Measurements from ENCODE around the gene HAUS7. TPM values are rescaled to one million over a fixed set of nuclear protein-coding genes. Genes with fewer than 3 reads are reported as not detected.
A peak's percentile ranks its signal among the peaks of the same experiment; 100 is the strongest.

HAUS7 gene
- polyA plus RNA-seq, 10 donors, result 18.7 to 27.6 (median 22.6) TPM

- DNase-seq, result no peak
Measured at GRCh38 chrX:153500676-153501280, 30.4 kb upstream of the HAUS7 start.

DNA sequence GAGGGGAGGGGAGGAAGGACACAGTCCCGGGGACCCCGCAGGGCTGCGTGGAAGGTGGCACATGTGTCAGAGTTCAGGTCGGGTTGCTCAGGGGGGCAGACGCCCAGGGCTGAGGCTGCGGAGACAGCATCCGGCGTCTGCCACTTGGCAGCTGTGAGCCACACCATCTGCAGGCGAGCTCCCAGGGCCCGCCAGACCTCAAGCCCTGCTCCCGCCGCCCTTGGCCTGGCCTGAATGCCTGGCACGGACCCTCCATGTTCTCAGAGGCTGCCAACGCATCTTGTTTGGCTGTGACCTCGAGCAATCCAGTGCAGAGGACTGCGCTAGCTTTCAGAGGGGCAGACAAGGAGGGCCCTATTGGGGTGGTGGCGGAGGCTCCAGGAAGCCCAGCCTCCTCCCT is 29.5 kb upstream of the HAUS7 start:
- DNase-seq, result peak in 1 of 3 donors; percentile 52

- DNase-seq, result no peak
Measured at GRCh38 chrX:153499341-153499740, 29.0 kb upstream of the HAUS7 start.

GRCh38 chrX:153498453-153498852 is 28.1 kb upstream of the HAUS7 start:
- no peak for DNase-seq

- no peak for DNase-seq
Measured at GRCh38 chrX:153496590-153496959, 26.2 kb upstream of the HAUS7 start.

GRCh38 chrX:153495903-153496589 is 25.7 kb upstream of the HAUS7 start:
- DNase-seq, result no peak

DNA sequence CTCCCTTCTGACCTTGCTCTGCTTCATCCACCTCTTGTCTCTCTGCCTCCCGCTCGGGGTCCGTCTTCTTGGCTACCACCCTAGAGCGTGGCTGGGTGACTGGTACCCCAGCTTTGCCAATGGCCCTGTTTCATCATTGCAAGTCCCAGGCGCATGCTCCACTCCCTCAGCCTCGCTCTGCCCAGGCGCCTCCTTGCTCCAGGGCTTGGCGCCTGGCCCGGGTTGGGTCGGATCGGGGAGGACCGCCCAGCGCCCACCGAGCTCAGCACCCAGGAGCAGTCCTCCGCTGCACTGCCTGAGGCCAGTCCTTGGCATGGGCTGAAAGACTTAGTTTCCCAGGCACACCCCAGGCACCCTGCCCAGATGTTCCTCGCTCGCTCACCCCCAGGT is 25.0 kb upstream of the HAUS7 start:
- peak in 1 of 3 donors; percentile 69 for DNase-seq

DNA sequence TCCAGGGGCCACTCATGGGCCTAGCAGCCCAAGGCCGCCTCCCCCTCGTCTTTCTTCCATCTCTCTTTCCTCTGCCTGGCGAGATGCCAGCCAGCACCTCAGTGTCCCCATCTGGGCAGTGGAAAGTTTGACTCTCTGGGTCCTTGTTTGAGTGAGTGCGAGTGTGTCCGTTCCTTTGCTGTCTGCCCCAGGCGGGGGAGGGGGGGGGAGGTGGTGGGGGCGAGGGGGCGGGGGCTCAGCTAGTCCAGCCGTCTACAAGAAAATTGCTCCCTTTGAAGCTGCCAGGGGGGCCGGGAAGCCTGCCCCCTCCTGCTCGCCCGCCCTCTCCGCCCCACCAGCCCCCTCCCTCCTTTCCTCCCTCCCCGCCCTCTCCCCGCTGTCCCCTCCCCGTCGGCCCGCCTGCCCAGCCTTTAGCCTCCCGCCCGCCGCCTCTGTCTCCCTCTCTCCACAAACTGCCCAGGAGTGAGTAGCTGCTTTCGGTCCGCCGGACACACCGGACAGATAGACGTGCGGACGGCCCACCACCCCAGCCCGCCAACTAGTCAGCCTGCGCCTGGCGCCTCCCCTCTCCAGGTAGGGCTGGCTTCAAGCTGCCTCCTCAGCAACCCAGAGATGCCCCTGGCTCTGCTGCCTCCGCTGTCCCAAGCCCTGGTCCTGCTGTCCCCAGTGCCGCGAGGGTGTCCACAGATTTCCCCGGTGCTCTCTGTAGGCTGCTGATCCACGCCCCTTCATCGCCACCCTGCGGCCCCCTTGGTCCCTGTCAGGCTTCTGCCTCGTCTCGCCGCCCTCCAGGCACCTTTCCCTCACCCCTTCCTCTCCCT is 24.4 kb upstream of the HAUS7 start, which contains the start of gene BGN:
Gene BGN (plus strand): TSS at position 440 of the 821 bp plus-strand sequence. CDS start 9,652 bp downstream, outside the sequence.
- peak in 1 of 3 donors; percentile 70 for DNase-seq

DNA sequence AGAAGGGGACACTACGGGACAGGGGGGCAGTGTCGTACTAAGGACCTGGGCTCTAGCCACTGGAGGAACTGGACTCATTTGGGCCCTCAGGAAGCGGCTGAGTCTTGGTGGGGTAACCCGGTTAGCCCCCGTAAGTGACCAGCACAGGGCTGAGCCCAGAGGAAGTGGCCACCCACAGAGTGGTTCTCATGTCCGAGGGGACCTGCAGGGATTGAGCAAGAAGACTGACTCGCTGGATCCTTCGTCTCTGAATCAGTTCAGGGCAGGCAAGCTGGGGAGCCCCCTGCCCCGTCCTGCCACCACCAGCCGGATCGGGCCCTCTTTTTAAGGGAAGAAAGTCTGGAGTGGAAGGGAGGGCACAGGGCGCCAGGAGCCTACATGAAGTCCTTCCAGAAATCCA is 23.7 kb upstream of the HAUS7 start:
- DNase-seq, result no peak

DNA sequence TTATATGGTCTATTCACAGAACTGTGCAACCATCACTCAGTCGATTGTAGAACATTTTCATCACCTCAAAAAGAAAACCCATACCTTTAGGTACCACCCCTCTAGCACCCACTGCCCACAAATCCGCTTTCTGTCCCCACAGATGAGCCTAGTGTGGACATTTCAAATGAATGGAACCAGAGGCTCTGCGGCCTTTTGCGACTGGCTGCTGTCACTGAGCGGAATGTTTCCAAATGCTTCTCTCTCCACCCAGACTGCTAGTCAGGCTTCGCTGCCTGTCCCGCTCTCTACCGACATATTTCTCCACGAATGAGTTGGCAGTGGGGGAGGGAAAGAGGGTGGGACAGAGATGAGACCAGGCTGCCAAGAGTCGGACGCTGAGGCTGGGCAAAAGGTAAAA is 22.7 kb upstream of the HAUS7 start:
- DNase-seq, result no peak

DNA sequence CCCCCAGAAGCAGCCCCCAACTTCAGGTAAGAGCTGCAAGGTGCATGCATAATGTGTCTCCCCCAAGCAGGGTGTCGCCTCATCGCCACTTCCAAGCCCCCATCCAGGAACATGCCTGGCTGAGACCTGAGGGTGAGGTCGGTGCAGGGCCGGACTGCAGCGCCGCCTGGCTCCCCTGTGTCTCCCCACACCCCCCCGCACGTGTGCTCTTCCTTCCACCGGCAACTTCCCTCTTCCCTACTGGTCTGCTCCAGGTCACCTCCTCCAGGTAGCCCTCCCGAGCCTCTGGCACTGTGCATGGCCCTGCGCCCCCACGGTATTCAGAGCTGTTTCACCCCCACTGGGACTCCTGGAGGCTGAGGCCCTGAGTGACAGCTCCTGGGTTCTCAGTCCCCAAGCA is 22.2 kb upstream of the HAUS7 start:
- DNase-seq, result no peak

DNA sequence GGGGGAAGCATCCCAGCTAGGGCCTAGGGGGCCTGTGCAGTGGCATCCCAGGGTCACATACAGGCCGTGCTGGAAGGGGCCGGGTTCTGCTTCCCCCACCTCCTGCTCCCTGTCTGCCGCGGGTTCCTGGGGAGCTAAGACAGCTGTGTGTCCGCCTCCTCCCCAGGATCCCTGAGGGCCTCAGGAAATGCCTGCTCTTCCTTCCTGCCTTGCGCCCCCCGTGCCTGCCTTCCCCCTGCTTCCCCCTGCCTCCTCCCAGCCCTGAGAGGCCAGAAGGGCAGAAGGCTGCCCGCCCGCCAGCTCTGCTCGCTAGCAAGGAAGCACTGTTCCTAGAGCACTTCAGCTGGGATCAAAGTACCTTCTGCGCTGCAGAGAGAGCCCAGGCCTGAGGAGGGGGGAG is 21.5 kb upstream of the HAUS7 start:
- DNase-seq, result peak in 1 of 3 donors; percentile 39

GRCh38 chrX:153491351-153491914 is 21.1 kb upstream of the HAUS7 start:
- DNase-seq, result peak in 1 of 3 donors; percentile 51

GRCh38 chrX:153490217-153490930 is 20.0 kb upstream of the HAUS7 start:
- no peak for DNase-seq

- peak in 1 of 3 donors; percentile 45 for DNase-seq
Measured at GRCh38 chrX:153488231-153488914, 18.0 kb upstream of the HAUS7 start.

DNA sequence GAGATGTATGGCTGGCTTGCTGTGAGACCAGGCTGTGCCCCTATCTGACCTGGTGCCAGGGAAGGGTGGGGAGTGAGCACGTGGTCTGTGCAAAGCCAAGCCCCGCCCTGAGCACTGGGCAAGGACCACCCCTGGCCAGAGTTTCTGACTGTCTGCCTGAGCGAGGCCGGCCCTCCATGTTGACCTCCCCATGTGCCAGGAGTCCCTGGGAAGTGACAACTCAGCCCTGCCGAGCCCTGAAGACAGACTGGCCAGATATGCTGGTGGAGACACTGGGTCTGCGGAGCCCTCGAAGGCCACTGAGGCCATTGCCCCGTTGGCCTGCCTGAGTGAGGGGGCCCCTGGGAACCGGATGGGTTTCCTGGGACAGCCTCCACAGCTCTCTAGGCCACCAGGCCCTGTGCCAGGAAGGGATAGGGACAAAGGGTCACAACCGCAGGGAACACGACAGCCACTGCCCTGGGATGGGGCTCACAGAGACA is 17.3 kb upstream of the HAUS7 start:
- DNase-seq, result no peak

GRCh38 chrX:153486171-153486570 is 15.8 kb upstream of the HAUS7 start:
- DNase-seq, result no peak

GRCh38 chrX:153485396-153486080 is 15.2 kb upstream of the HAUS7 start:
- no peak for DNase-seq

GRCh38 chrX:153482376-153483015 is 12.1 kb upstream of the HAUS7 start:
- DNase-seq, result no peak

DNA sequence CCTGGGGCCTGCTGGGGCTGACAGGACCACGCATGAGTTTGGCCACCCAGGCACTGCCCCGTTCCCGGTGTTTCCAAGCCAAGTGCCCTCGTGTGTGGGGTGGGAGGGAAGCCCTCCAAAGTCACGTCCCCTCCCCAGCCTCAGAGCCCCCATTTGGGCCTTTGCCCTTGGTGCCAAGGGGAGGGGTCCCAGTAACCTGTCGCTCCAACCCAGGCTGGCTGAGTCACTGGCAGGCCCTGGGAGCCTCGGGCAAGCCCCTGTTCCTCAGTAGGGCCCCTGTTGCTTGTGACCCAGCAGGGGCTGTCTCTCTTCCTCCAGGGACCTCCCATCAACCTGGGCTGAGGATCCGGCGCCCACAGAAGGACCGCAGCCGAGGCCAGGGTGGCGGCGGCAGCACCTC is 10.7 kb upstream of the HAUS7 start:
- DNase-seq, result no peak

Measured in muscle of back (tissue), 11 donors.